GM19438 (cell line): ENCODE measurements around the gene SPAG4.

Source experiments
- ATAC-seq: cut with Tn5 transposase; IDR thresholded peaks from one replicate; pipeline ENCODE4 v1.9.1; 2021; ENCODE audit warnings: low read depth; ENCODE audit not compliant: unreplicated experiment

Gene SPAG4

GRCh38 chr20:35598899-35599775, 16.5 kb upstream of the SPAG4 start:
- ATAC-seq, result no peak

- ATAC-seq, result no peak
These were observed 15.9 kb upstream of the SPAG4 start for GRCh38 chr20:35599776-35600120.

- ATAC-seq, result no peak
These were observed 15.2 kb upstream of the SPAG4 start for GRCh38 chr20:35600176-35600992.

GRCh38 chr20:35600993-35601973, 14.3 kb upstream of the SPAG4 start:
- ATAC-seq, result no peak

- no peak for ATAC-seq
These were observed 13.6 kb upstream of the SPAG4 start for GRCh38 chr20:35601990-35602389.

GRCh38 chr20:35602851-35603495, 12.7 kb upstream of the SPAG4 start:
- no peak for ATAC-seq

- ATAC-seq, result no peak
These were observed 11.8 kb upstream of the SPAG4 start for GRCh38 chr20:35603695-35604448.

- no peak for ATAC-seq
These were observed 11.2 kb upstream of the SPAG4 start for GRCh38 chr20:35604449-35604747.

GRCh38 chr20:35606127-35606526, 9.5 kb upstream of the SPAG4 start:
- ATAC-seq, result no peak

- no peak for ATAC-seq
These were observed 8.5 kb upstream of the SPAG4 start for GRCh38 chr20:35607003-35607735.

- no peak for ATAC-seq
These were observed 4.7 kb upstream of the SPAG4 start for GRCh38 chr20:35610833-35611427.

- ATAC-seq, result no peak
These were observed 4.1 kb upstream of the SPAG4 start for GRCh38 chr20:35611482-35611881.

- peak; percentile 33 for ATAC-seq
These were observed 1.1 kb downstream of the SPAG4 start for GRCh38 chr20:35616465-35617396.

GRCh38 chr20:35617397-35618262, 2.0 kb downstream of the SPAG4 start:
- no peak for ATAC-seq

GRCh38 chr20:35618263-35619131, 2.9 kb downstream of the SPAG4 start:
- ATAC-seq, result no peak
